Kidney epithelial cell (primary cell): ENCODE data around the gene FNDC3A. TPM values are rescaled to one million over a fixed set of nuclear protein-coding genes. Genes with fewer than 3 reads are reported as not detected.

Experiments
- DNase-seq: peaks from one replicate; pipeline ENCODE4 v3.0.0-alpha.2; 2010; ENCODE audit warnings: low read depth
- H3K27me3 ChIP-seq: 2 replicates; pipeline ENCODE4 v1.6.0; 2011; ENCODE audit warnings: low read length; ENCODE audit not compliant: control insufficient read depth, insufficient read depth
- H3K36me3 ChIP-seq: 2 replicates; pipeline ENCODE4 v1.5.1; 2011; ENCODE audit warnings: low read length; ENCODE audit not compliant: control insufficient read depth, insufficient read depth
- H3K4me3 ChIP-seq: 2 replicates; pipeline ENCODE4 v1.5.1; 2011; ENCODE audit warnings: low read depth, mild to moderate bottlenecking, control low read depth, low read length
- total RNA-seq: library from RNA; depleted of rRNA; stranded (reverse); fragments of >200 nt; gene quantifications from 2 replicates; pipeline ENCODE4 v1.2.3, GENCODE V29; 2015
- TF ChIP-seq, protein P1 (sequence below): IDR thresholded peaks from 2 replicates; pipeline ENCODE4 v1.5.1; 2011; ENCODE audit warnings: mild to moderate bottlenecking, moderate library complexity, low read length, control low read depth, inconsistent platforms; ENCODE audit not compliant: insufficient read depth, poor library complexity, severe bottlenecking

FNDC3A gene
- total RNA-seq, 1 donor from 2014 or later = 63.6 TPM

DNA sequence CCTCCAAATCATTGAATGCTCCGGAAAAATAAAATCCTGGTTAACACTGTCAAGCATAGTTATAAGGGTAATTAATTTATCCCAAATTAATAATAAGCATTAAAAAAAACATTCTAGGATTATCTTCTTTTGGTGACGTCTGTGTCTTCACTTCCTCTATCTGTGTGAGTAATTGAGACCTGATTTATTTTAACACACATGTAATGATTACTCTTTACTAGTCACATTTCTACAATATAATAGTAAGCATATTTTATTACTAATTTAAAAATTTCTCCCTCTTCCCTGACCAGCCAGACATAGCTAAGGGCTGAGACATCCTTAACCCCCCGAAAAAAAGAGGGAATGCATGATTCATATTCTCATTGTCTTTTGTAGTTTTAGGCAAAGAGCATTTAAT is 2.3 kb downstream of the FNDC3A start:
- DNase-seq = no peak
- H3K4me3 ChIP-seq = peak overlapping the region; percentile 72
- no peaks in the 10 kb centered on the region for H3K36me3 ChIP-seq
- TF ChIP-seq, protein P1, sequence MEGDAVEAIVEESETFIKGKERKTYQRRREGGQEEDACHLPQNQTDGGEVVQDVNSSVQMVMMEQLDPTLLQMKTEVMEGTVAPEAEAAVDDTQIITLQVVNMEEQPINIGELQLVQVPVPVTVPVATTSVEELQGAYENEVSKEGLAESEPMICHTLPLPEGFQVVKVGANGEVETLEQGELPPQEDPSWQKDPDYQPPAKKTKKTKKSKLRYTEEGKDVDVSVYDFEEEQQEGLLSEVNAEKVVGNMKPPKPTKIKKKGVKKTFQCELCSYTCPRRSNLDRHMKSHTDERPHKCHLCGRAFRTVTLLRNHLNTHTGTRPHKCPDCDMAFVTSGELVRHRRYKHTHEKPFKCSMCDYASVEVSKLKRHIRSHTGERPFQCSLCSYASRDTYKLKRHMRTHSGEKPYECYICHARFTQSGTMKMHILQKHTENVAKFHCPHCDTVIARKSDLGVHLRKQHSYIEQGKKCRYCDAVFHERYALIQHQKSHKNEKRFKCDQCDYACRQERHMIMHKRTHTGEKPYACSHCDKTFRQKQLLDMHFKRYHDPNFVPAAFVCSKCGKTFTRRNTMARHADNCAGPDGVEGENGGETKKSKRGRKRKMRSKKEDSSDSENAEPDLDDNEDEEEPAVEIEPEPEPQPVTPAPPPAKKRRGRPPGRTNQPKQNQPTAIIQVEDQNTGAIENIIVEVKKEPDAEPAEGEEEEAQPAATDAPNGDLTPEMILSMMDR = no peak
- no peaks in the 10 kb centered on the region for H3K27me3 ChIP-seq

DNA sequence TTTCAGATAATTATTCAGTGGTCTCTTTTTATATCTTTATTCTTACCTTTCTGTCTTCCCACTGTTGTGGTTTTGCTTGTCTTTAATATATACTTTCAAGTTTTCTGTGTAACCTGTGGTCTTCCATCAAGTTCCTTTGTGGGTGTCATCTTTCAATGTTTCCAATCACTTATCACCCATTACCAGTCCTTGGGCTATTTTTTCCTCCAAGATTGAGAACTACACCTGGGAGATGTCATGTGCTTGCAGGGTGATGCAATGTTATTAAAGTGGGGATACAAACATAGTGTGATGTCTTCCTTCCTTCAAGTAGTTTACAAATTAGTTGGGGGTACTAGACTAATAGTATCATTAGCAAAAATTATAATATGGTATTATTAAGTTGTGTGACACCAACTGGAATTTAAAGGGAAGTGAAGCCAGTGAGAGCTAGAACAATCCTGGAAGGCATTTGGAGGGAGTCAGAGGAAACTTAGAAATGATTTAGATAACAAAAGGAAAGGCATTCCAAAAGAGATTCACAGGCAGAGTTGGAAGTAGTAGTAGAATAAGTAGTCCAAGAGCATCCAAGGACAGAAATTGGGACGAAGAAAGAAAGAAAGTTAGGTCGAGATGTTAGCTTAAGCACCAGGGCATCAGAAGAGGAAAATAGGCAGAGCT is 3.4 kb downstream of the FNDC3A start:
- H3K4me3 ChIP-seq = no peak overlapping the region
- no peaks in the 10 kb centered on the region for H3K36me3 ChIP-seq
- TF ChIP-seq, protein P1 = no peak
- DNase-seq = no peak
- no peaks in the 10 kb centered on the region for H3K27me3 ChIP-seq

DNA sequence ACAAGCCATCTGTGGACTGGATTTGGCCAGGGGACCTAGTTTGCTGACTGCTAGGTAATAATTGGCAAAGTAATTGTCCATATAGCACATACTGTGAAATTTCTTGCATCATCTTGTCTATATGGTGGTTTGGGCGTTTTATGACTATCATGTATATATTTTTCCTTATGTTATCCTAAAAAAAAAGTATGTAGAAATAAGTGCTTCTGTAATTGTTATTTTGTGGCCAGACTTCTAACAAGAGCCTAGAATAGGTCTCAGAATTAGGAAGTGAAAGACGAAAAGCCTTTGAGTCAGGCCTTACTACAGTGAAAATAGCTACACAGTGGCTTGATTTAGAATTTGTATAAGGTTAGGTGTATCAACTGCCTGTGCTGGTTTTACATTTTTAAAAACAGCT is 4.2 kb downstream of the FNDC3A start:
- DNase-seq = no peak
- H3K36me3 ChIP-seq = no peaks in the 10 kb centered on the region
- no peak overlapping the region for H3K4me3 ChIP-seq
- TF ChIP-seq, protein P1 = no peak
- no peaks in the 10 kb centered on the region for H3K27me3 ChIP-seq

DNA sequence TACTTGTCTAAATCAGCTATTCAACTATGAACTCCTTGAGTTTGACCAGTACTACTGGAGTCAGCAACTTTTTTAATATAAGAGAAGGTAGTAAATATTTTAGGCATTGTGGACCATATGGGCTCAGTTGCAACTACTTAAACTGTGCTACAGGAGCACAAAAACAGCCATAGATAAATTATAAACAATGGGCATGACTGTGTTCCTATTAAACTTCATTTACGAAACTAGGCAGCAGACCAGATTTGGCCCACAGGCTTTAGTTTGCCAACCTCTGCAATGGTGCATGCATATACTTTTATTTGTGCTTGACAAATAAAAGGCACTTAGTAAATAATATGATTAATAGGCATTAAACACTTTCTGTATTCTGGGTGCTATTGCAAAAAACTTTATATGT is 7.6 kb downstream of the FNDC3A start:
- H3K4me3 ChIP-seq = no peak overlapping the region
- H3K27me3 ChIP-seq = no peaks in the 10 kb centered on the region
- no peaks in the 10 kb centered on the region for H3K36me3 ChIP-seq
- no peak for DNase-seq
- TF ChIP-seq, protein P1 = no peak

DNA sequence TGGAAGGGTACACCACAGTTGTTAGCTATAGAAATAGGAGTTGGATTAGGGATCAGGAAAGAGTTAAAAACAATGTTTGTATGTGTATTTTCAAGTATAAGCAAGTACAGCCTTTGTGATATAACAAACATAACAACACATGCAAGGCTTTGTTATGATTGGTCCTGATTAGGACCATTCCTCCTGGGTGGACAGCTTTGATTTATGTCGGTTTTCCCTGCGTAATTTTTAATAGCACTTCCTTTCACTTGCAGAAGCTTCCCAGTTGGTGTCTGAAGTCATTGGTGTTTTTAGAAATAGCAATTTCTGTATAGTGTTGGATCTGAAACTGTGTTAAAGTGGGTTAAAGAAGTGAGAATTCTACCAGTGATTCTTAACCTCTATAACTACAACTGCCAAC is 10.0 kb downstream of the FNDC3A start:
- Histone ChIP-seq H3K4me3 (no peak overlapping the region), H3K27me3 (no peaks in the 10 kb centered on the region), H3K36me3 (no peaks in the 10 kb centered on the region)
- no peak for DNase-seq
- TF ChIP-seq, protein P1 = no peak

DNA sequence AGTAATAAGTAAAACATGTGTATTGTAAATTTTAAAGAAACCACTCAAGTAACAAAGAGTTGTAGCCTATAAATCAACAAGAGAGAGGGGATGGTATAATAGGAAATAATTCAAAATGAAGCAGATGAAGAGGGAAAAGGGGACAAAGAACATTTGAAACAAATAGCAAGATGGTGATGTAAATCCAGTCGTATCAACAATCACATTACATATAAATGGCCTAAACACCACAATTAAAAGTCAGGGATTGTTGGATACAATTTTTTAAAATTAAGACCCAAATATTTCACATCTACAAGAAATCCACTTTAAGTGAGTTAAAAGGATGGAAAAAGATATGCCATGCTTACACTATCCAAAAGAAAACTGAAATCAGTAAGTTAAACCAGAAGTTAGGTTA is 15.2 kb downstream of the FNDC3A start:
- TF ChIP-seq, protein P1 = no peak
- DNase-seq = no peak
- H3K4me3 ChIP-seq = no peak overlapping the region
- no peaks in the 10 kb centered on the region for H3K36me3 ChIP-seq
- H3K27me3 ChIP-seq = no peaks in the 10 kb centered on the region
